PC-3 (cell line): ENCODE results near the gene L3MBTL4. TPM values are rescaled to one million over a fixed set of nuclear protein-coding genes. Genes with fewer than 3 reads are reported as not detected.

Experiments used
- ATAC-seq: fragments of 200-7000 bp; cut with Tn5 transposase; 2 replicates; pipeline ENCODE4 v1.9.1; 2020; ENCODE audit warnings: mild to moderate bottlenecking, moderate library complexity
- BruUV-seq: library from RNA; stranded (reverse); fragments of 400-500 nt; replicated peaks from 2 replicates; lab custom pipeline; 2021; lab: Mats Ljungman, UMichigan
- CTCF ChIA-PET: fragments of 300-600 bp; sonication (Branson Sonifier 250); formaldehyde crosslinking; loops from one replicate; lab custom pipeline; 2022; ENCODE audit warnings: antibody characterized with exemption; lab: Charles Lee
- POLR2A ChIA-PET: fragments of 300-600 bp; sonication (Branson Sonifier 250); formaldehyde crosslinking; loops from one replicate; lab custom pipeline; 2022; ENCODE audit warnings: antibody characterized with exemption; ENCODE audit not compliant: unreplicated experiment; lab: Charles Lee
- DNase-seq: peaks from one replicate; pipeline ENCODE4 v3.0.0-alpha.2; 2015
- H2AFZ ChIP-seq: fragments of 300-600 bp; sonication (generic); 2 replicates; pipeline ENCODE4 v1.6.0; 2016; ENCODE audit warnings: antibody characterized with exemption, low read length
- H3F3A ChIP-seq: fragments of 300-600 bp; sonication (generic); one replicate; pipeline ENCODE4 v1.6.0; 2017; ENCODE audit warnings: antibody characterized with exemption, low read length, control low read depth, mild to moderate bottlenecking; ENCODE audit not compliant: unreplicated experiment
- H3K27ac ChIP-seq: fragments of 300-600 bp; sonication (generic); 2 replicates; pipeline ENCODE4 v1.5.1; 2016; ENCODE audit warnings: mild to moderate bottlenecking, low read length
- H3K27me3 ChIP-seq: fragments of 300-600 bp; sonication (generic); 2 replicates; pipeline ENCODE4 v1.6.1; 2016; ENCODE audit warnings: low read length, mixed read lengths
- H3K36me3 ChIP-seq: fragments of 300-600 bp; sonication (generic); 2 replicates; pipeline ENCODE4 v1.6.1; 2016; ENCODE audit warnings: low read depth, mixed run types, low read length, mixed read lengths
- H3K4me1 ChIP-seq: fragments of 300-600 bp; sonication (generic); 2 replicates; pipeline ENCODE4 v1.5.1; 2016; ENCODE audit warnings: low read length; ENCODE audit not compliant: insufficient read depth
- H3K4me2 ChIP-seq: fragments of 300-600 bp; sonication (generic); 2 replicates; pipeline ENCODE4 v1.6.0; 2016; ENCODE audit warnings: low read length
- H3K4me3 ChIP-seq: fragments of 300-600 bp; sonication (generic); 2 replicates; pipeline ENCODE4 v1.5.1; 2016; ENCODE audit warnings: mild to moderate bottlenecking, low read length, mixed read lengths
- H3K79me2 ChIP-seq: fragments of 300-600 bp; sonication (generic); 2 replicates; pipeline ENCODE4 v1.6.1; 2017; ENCODE audit warnings: low read length, mixed read lengths
- H3K9ac ChIP-seq: fragments of 300-600 bp; sonication (generic); 2 replicates; pipeline ENCODE4 v1.6.0; 2016; ENCODE audit warnings: mild to moderate bottlenecking, low read length
- H3K9me2 ChIP-seq: fragments of 300-600 bp; sonication (generic); replicated peaks from 2 replicates; pipeline ENCODE4 v1.6.1; 2016; ENCODE audit warnings: mixed run types, low read length, mixed read lengths
- H3K9me3 ChIP-seq: fragments of 300-600 bp; sonication (generic); 2 replicates; pipeline ENCODE4 v1.6.1; 2016; ENCODE audit warnings: low read length, mixed read lengths
- H4K20me1 ChIP-seq: fragments of 300-600 bp; sonication (generic); 2 replicates; pipeline ENCODE4 v1.6.1; 2016; ENCODE audit warnings: low read length, mixed read lengths
- EZH2 ChIP-seq: fragments of 300-600 bp; sonication (generic); IDR thresholded peaks from one replicate; pipeline ENCODE4 v1.6.1; 2017; ENCODE audit warnings: antibody characterized with exemption, mild to moderate bottlenecking, low read length; ENCODE audit not compliant: unreplicated experiment
- EZH2phosphoT487 ChIP-seq: fragments of 300-600 bp; sonication (generic); IDR thresholded peaks from 2 replicates; pipeline ENCODE4 v1.6.1; 2018; ENCODE audit warnings: mild to moderate bottlenecking, antibody characterized with exemption, low read length, borderline replicate concordance
- intact Hi-C: fragments of 100-400 bp; cut with micrococcal nuclease; formaldehyde crosslinking; loops from 2 replicates; pipeline ENCODE4 v1.9.0; 2023
- total RNA-seq: library from RNA; depleted of rRNA; stranded (reverse); fragments of >200 nt; gene quantifications from 2 replicates; pipeline ENCODE4 v1.2.3, GENCODE V29; 2014
- TF ChIP-seq, protein P1 (sequence below): fragments of 300-600 bp; sonication (generic); conservative IDR thresholded peaks from 2 replicates; pipeline ENCODE4 v1.5.1; 2017; ENCODE audit warnings: antibody characterized with exemption, low read depth, mild to moderate bottlenecking, low read length

Gene L3MBTL4
- total RNA-seq, 1 experiment from 2014 or later: 0.47 TPM

DNA sequence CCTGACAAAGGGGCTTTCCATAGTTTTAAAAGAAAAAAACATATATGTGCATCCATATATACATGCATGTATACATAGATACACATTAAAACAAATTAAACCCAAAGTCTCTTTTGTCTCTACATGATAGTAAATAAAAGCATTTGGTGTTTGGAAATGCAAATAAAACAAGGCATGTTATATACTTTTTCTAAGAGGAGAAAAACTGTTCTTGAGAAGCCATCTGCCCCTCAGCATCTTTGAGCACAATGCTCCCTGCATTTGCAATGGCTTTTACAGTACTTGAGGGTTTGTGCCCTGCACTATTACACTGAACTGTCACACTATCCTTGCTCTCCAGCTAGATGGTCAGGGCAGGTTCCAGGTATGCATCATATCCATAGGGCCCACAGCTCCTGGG, 210.2 kb downstream of the L3MBTL4 start:
- no peaks in the 10 kb centered on the region for H3K4me1 ChIP-seq
- CTCF ChIA-PET: no interaction called here
- BruUV-seq: no TSS peak
- H2AFZ ChIP-seq: no peak overlapping the region
- no peaks in the 10 kb centered on the region for H3K9me2 ChIP-seq
- H3F3A ChIP-seq: no peaks in the 10 kb centered on the region
- H3K36me3 ChIP-seq: no peaks in the 10 kb centered on the region
- ATAC-seq (no peak), DNase-seq (no peak)
- H3K9me3 ChIP-seq: no peaks in the 10 kb centered on the region
- H3K27ac ChIP-seq: no peak overlapping the region
- POLR2A ChIA-PET: no interaction called here
- H4K20me1 ChIP-seq: no peaks in the 10 kb centered on the region
- H3K4me3 ChIP-seq: no peak overlapping the region
- no peak for TF ChIP-seq EZH2
- TF ChIP-seq, protein P1, sequence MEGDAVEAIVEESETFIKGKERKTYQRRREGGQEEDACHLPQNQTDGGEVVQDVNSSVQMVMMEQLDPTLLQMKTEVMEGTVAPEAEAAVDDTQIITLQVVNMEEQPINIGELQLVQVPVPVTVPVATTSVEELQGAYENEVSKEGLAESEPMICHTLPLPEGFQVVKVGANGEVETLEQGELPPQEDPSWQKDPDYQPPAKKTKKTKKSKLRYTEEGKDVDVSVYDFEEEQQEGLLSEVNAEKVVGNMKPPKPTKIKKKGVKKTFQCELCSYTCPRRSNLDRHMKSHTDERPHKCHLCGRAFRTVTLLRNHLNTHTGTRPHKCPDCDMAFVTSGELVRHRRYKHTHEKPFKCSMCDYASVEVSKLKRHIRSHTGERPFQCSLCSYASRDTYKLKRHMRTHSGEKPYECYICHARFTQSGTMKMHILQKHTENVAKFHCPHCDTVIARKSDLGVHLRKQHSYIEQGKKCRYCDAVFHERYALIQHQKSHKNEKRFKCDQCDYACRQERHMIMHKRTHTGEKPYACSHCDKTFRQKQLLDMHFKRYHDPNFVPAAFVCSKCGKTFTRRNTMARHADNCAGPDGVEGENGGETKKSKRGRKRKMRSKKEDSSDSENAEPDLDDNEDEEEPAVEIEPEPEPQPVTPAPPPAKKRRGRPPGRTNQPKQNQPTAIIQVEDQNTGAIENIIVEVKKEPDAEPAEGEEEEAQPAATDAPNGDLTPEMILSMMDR: no peak
- TF ChIP-seq EZH2phosphoT487: no peak
- no peak overlapping the region for H3K9ac ChIP-seq
- no peaks in the 10 kb centered on the region for H3K79me2 ChIP-seq
- no peak overlapping the region for H3K4me2 ChIP-seq
- intact Hi-C loops: no loop called here
- H3K27me3 ChIP-seq: no peaks in the 10 kb centered on the region

DNA sequence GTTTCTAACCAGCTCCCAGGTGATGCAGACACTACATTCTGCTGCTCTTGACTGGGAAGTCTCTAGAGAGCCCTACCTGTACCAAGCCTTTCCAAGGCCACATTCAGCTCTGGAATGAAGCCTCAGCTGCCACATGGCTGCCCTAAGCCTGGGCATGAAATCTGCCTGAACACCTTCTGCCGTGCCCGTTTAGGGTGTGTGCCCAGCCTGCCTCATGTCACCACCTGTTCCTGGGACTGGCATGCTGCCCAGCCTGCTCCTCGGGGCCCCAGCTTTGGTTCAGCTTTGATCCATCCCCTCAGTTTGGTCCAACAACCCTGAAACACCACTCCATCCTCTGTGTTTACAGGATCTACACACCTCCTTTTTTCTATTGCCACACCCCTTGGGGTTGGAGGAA, 210.9 kb downstream of the L3MBTL4 start:
- Histone ChIP-seq H3K9me3 (no peaks in the 10 kb centered on the region), H3K36me3 (no peaks in the 10 kb centered on the region), H3K79me2 (no peaks in the 10 kb centered on the region), H3K4me3 (no peak overlapping the region), H3K4me2 (no peak overlapping the region), H3K9ac (no peak overlapping the region), H2AFZ (no peak overlapping the region), H4K20me1 (no peaks in the 10 kb centered on the region), H3F3A (no peaks in the 10 kb centered on the region), H3K27me3 (no peaks in the 10 kb centered on the region), H3K27ac (no peak overlapping the region), H3K4me1 (no peaks in the 10 kb centered on the region), H3K9me2 (no peaks in the 10 kb centered on the region)
- intact Hi-C loops: no loop called here
- ChIA-PET POLR2A (no interaction called here), CTCF (no interaction called here)
- BruUV-seq: no TSS peak
- ATAC-seq: no peak
- no peak for DNase-seq
- TF ChIP-seq EZH2: no peak
- no peak for TF ChIP-seq EZH2phosphoT487
- TF ChIP-seq, protein P1: no peak

DNA sequence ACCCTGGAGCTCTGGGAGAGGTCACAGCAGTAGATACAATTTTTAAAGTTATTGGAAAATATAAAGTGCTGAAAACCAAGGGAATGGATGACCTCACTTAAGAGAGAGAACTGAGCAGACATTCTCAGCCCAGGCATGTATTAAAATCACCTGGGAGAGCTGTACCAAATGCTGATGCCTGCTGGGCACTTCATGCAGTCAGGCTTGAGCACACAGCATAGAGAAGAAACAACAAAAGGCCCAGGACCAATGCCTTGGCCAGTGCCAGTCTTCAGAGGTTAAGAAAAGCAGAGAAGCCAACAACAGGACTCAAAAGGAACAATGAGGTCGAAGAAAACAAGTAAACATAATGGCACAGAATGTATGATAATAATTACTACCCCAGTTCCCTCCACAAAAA, 211.8 kb downstream of the L3MBTL4 start:
- BruUV-seq: no TSS peak
- H3K79me2 ChIP-seq: no peaks in the 10 kb centered on the region
- ChIA-PET CTCF (no interaction called here), POLR2A (no interaction called here)
- H3K27ac ChIP-seq: no peak overlapping the region
- H3F3A ChIP-seq: no peaks in the 10 kb centered on the region
- DNase-seq (no peak), ATAC-seq (no peak)
- no peaks in the 10 kb centered on the region for H4K20me1 ChIP-seq
- H3K9me2 ChIP-seq: no peaks in the 10 kb centered on the region
- no peaks in the 10 kb centered on the region for H3K27me3 ChIP-seq
- H3K9me3 ChIP-seq: no peaks in the 10 kb centered on the region
- H3K4me1 ChIP-seq: no peaks in the 10 kb centered on the region
- no peak overlapping the region for H3K4me2 ChIP-seq
- no peak overlapping the region for H3K4me3 ChIP-seq
- TF ChIP-seq EZH2: no peak
- no peak for TF ChIP-seq EZH2phosphoT487
- no peak overlapping the region for H2AFZ ChIP-seq
- H3K9ac ChIP-seq: no peak overlapping the region
- intact Hi-C loops: no loop called here
- H3K36me3 ChIP-seq: no peaks in the 10 kb centered on the region
